Transverse colon (tissue), 4 donors: ENCODE data around the gene SCG2. TPM values are rescaled to one million over a fixed set of nuclear protein-coding genes. Genes with fewer than 3 reads are reported as not detected.
"Not testable (repeated sequence)": the region's sequence is repeated elsewhere in the genome, so short reads cannot be mapped to it uniquely, and the experiment has no call there.

Experiments used
- DNase-seq: peaks from one replicate; pipeline ENCODE4 v3.0.0-alpha.2; 2019
- H3K27ac ChIP-seq, 4 donors: fragments of 200-600 bp; sonication (generic); 2 replicates each; pipeline ENCODE4 v1.5.1; 2016 to 2018; ENCODE audit warnings: inconsistent platforms in 4 of 4
- H3K27me3 ChIP-seq: fragments of 200-600 bp; sonication (generic); 2 replicates; pipeline ENCODE4 v1.5.1; 2017; ENCODE audit warnings: inconsistent platforms
- H3K36me3 ChIP-seq, 4 donors: fragments of 200-600 bp; sonication (generic); 2 replicates each; pipeline ENCODE4 v1.5.1; 2017 to 2019; ENCODE audit warnings: inconsistent platforms in 4 of 4
- H3K4me1 ChIP-seq, 4 donors: fragments of 200-600 bp; sonication (generic); 2 replicates each; pipeline ENCODE4 v1.5.1; 2017 to 2020; ENCODE audit warnings: inconsistent platforms in 4 of 4
- H3K4me3 ChIP-seq, 4 donors: fragments of 200-600 bp; sonication (generic); 1 replicate in 1 of 4; 2 replicates in 3 of 4; pipeline versions ENCODE4 v1.5.1 to v1.6.1; 2017 to 2019; ENCODE audit warnings: inconsistent platforms in 4 of 4
- H3K9me3 ChIP-seq, 2 donors: fragments of 200-600 bp; sonication (generic); 2 replicates each; pipeline ENCODE4 v1.5.1; 2017 to 2019; ENCODE audit warnings: inconsistent platforms in 2 of 2
- EP300 ChIP-seq: sonication (generic); formaldehyde crosslinking; IDR thresholded peaks from one replicate; pipeline ENCODE4 v1.6.1; 2017; ENCODE audit warnings: antibody characterized with exemption, low read depth
- POLR2A ChIP-seq: fragments of 450-650 bp; IDR thresholded peaks from one replicate; pipeline ENCODE4 v1.6.1; 2016; ENCODE audit warnings: antibody characterized with exemption, mild to moderate bottlenecking, moderate library complexity
- POLR2AphosphoS5 ChIP-seq, 3 donors: sonication (generic); formaldehyde crosslinking; IDR thresholded peaks; one replicate each; pipeline ENCODE4 v1.6.1; 2016; ENCODE audit warnings: antibody characterized with exemption in 3 of 3
- WGBS, 2 donors: methylation state at CpG; one replicate each; pipeline ENCODE4 v1.1.5; 2018; ENCODE audit warnings: low coverage in 1 of 2; 5-methylcytosine and 5-hydroxymethylcytosine counted together
- in situ Hi-C, 4 donors: fragments of 200-750 bp; cut with MboI; loops; one replicate each; pipeline versions ENCODE4 v1.15.0 to v1.15.1; 2017; ENCODE audit warnings: low sequenced_read_pairs in 3 of 4, low pct_ligation_motif_present in 1 of 4, low pct_unique_long_range_greater_than_20kb in 1 of 4
- intact Hi-C: fragments of 100-400 bp; cut with DNase I; formaldehyde crosslinking; loops from one replicate; pipeline ENCODE4 v1.15.1; 2023; ENCODE audit warnings: low total_unique reads
- total RNA-seq, 4 donors: library from RNA; depleted of rRNA; stranded (reverse); fragments of >200 nt; gene quantifications; one replicate each; pipeline ENCODE4 v1.1.0, GENCODE V29; 2016
- TF ChIP-seq, protein P1 (sequence below), 5 experiments: fragments of 200-600 bp in 3 of 5; fragments of 450-650 bp in 2 of 5; sonication (generic) in 3 of 5; IDR thresholded peaks; 1 replicate in 2 of 5; 2 replicates in 3 of 5; pipeline ENCODE4 v1.5.1; 2016 to 2017; ENCODE audit warnings: antibody characterized with exemption in 5 of 5, inconsistent platforms in 3 of 5, mild to moderate bottlenecking in 2 of 5, moderate library complexity in 1 of 5

Gene SCG2
- total RNA-seq, 4 donors from 2014 or later = 0.37 to 9.6 (median 4.5) TPM

DNA sequence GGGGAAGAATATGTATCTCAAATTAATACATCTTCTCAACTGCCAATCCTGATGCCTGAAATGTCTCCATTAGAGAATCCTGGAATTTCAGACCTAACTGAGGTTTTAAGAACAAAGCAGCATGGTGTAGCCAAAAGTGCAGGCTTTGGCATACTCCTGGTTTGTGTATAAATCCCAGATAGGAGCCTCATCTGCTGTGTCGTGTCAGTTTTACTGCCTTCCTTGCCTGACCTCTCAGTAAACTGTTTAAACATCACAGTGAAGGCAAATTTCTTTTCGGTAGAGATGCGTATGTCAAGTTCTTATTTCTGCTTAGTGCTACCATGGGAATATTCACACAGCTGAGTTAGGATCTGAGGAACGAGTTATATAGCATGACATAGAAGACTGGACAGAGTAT, 7.3 kb downstream of the SCG2 start:
- H3K36me3 ChIP-seq = no peaks in the 10 kb centered on the region
- DNase-seq = no peak
- WGBS, 2 donors = 30 to 35% methylated on average over 2 to 4 of the region's 4 CpGs
- no peaks in the 10 kb centered on the region for H3K27me3 ChIP-seq
- in situ Hi-C loops = loop anchor here in 1 of 4 donors (25.0 kb wide), 1 partner anchor 633 kb away; no protein-coding TSS in a partner anchor
- H3K4me3 ChIP-seq = no peak overlapping the region
- TF ChIP-seq POLR2AphosphoS5 (IDR thresholded peaks at IDR 0.05) (no peak), POLR2A (no peak), EP300 (no peak)
- TF ChIP-seq, protein P1, sequence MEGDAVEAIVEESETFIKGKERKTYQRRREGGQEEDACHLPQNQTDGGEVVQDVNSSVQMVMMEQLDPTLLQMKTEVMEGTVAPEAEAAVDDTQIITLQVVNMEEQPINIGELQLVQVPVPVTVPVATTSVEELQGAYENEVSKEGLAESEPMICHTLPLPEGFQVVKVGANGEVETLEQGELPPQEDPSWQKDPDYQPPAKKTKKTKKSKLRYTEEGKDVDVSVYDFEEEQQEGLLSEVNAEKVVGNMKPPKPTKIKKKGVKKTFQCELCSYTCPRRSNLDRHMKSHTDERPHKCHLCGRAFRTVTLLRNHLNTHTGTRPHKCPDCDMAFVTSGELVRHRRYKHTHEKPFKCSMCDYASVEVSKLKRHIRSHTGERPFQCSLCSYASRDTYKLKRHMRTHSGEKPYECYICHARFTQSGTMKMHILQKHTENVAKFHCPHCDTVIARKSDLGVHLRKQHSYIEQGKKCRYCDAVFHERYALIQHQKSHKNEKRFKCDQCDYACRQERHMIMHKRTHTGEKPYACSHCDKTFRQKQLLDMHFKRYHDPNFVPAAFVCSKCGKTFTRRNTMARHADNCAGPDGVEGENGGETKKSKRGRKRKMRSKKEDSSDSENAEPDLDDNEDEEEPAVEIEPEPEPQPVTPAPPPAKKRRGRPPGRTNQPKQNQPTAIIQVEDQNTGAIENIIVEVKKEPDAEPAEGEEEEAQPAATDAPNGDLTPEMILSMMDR (IDR thresholded peaks at IDR 0.05) = no peak
- H3K4me1 ChIP-seq = no peaks in the 10 kb centered on the region
- H3K9me3 ChIP-seq = no peaks in the 10 kb centered on the region
- no peak overlapping the region for H3K27ac ChIP-seq
- intact Hi-C loops = no loop called here

DNA sequence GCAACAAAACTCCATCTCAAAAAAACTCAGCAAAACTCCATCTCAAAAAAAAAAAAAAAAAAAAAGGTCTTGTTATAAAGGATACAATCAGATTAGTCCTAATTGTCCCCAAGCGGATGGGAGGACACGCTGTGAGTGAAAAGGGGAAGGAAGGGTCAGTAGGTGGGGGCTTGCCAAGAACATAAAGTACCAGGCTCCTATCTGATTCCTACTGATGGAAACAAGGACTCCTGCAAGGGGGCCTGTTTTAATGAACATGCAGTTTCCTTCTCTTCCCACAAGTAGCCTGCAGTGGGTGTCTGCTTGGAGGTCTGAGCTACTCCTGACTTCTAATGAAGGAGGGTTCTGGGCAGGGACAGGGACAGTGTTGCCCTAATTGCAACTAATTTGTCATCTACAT, 7.9 kb downstream of the SCG2 start:
- DNase-seq = no peak
- H3K36me3 ChIP-seq = no peaks in the 10 kb centered on the region
- intact Hi-C loops = no loop called here
- H3K27me3 ChIP-seq = no peaks in the 10 kb centered on the region
- no peak overlapping the region for H3K4me3 ChIP-seq
- WGBS, 2 donors = 73 to 92% methylated on average over 2 of the region's 2 CpGs
- no peaks in the 10 kb centered on the region for H3K4me1 ChIP-seq
- in situ Hi-C loops = loop anchor here in 1 of 4 donors (25.0 kb wide), 1 partner anchor 632 kb away; no protein-coding TSS in a partner anchor
- H3K27ac ChIP-seq = no peak overlapping the region
- TF ChIP-seq EP300 (no peak), POLR2A (no peak), POLR2AphosphoS5 (IDR thresholded peaks at IDR 0.05) (no peak)
- TF ChIP-seq, protein P1 (IDR thresholded peaks at IDR 0.05) = no peak
- no peaks in the 10 kb centered on the region for H3K9me3 ChIP-seq

DNA sequence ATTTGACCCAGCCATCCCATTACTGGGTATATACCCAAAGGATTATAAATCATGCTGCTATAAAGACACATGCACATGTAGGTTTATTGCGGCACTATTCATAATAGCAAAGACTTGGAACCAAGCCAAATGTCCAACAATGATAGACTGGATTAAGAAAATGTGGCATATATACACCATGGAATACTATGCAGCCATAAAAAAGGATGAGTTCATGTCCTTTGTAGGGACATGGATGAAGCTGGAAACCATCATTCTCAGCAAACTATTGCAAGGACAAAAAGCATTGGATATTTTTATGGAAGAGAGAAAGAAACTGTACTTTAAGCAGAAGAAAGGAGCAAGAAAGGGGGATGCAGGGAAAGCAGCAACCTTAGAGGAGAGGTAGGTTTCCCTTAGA, 9.5 kb downstream of the SCG2 start:
- intact Hi-C loops, H3K27ac ChIP-seq, DNase-seq, H3K4me3 ChIP-seq, H3K9me3 ChIP-seq, H3K4me1 ChIP-seq, H3K36me3 ChIP-seq, H3K27me3 ChIP-seq: not testable (repeated sequence)
- in situ Hi-C loops = loop anchor here in 1 of 4 donors (25.0 kb wide), 1 partner anchor 630 kb away; no protein-coding TSS in a partner anchor
- 45% methylated on average over 1 of the region's 1 CpG; no CpG with 5 or more reads in 1 of the 2 donors for WGBS, 2 donors

DNA sequence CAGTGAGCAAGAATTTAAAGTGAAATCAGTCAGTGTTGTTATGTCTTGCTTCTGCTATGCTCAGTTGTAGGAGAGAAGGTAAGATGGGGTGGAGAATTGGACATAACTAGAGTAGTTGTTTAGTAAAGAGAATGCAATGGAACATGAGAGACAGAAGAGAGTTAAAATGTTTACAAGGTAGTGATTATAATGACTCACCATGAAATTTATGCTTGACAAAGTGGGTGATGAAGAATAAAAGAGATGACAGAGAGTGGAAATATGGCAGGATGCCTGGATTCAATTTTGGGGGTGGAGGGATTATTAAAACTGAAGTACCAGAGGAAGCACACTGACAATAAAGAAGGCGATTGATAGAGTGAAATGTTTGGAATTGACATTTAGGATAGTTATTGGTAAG, 10.6 kb downstream of the SCG2 start:
- intact Hi-C loops (no loop called here), in situ Hi-C loops (loop anchor here in 1 of 4 donors (25.0 kb wide), 1 partner anchor 629 kb away; no protein-coding TSS in a partner anchor)
- no peaks in the 10 kb centered on the region for H3K27me3 ChIP-seq
- TF ChIP-seq POLR2AphosphoS5 (IDR thresholded peaks at IDR 0.05) (no peak), POLR2A (no peak), EP300 (no peak)
- TF ChIP-seq, protein P1 (IDR thresholded peaks at IDR 0.05) = no peak
- no peak overlapping the region for H3K4me3 ChIP-seq
- no peak for DNase-seq
- 83 to 87% methylated on average over 1 of the region's 1 CpG for WGBS, 2 donors
- H3K9me3 ChIP-seq = no peaks in the 10 kb centered on the region
- no peaks in the 10 kb centered on the region for H3K4me1 ChIP-seq
- H3K27ac ChIP-seq = no peak overlapping the region
- H3K36me3 ChIP-seq = no peaks in the 10 kb centered on the region

DNA sequence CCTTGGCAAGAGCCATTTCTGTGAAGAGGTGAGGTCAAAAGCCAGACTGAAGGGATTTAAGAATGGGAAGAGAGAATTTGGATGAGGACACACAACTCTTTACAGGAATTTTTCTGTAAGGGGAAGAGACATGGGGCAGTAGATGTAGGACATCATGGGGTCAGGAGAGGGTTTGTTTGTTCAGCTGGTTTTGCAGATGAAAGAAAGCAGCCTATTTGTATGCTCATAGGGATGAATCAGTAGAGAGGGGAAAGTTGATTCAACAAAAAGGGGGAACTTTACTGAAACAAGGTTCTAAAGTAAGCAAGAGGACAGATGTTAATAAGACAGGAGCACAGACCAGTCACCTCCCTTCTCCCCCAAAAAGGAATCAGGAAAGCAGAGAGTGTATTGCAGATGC, 11.2 kb downstream of the SCG2 start:
- no peaks in the 10 kb centered on the region for H3K9me3 ChIP-seq
- TF ChIP-seq POLR2A (no peak), EP300 (no peak), POLR2AphosphoS5 (IDR thresholded peaks at IDR 0.05) (no peak)
- TF ChIP-seq, protein P1 (IDR thresholded peaks at IDR 0.05) = no peak
- intact Hi-C loops (no loop called here), in situ Hi-C loops (loop anchor here in 1 of 4 donors (25.0 kb wide), 1 partner anchor 629 kb away; no protein-coding TSS in a partner anchor)
- no peaks in the 10 kb centered on the region for H3K27me3 ChIP-seq
- H3K36me3 ChIP-seq = no peaks in the 10 kb centered on the region
- no peak for DNase-seq
- no peak overlapping the region for H3K27ac ChIP-seq
- H3K4me3 ChIP-seq = no peak overlapping the region
- H3K4me1 ChIP-seq = no peaks in the 10 kb centered on the region
